ENCODE data around the gene PPP1R9B. TPM values are rescaled to one million over a fixed set of nuclear protein-coding genes. Genes with fewer than 3 reads are reported as not detected.

Gene PPP1R9B
- total RNA-seq, 4 donors from 2014 or later, result 16.6 to 38.0 (median 25.6) TPM

DNA sequence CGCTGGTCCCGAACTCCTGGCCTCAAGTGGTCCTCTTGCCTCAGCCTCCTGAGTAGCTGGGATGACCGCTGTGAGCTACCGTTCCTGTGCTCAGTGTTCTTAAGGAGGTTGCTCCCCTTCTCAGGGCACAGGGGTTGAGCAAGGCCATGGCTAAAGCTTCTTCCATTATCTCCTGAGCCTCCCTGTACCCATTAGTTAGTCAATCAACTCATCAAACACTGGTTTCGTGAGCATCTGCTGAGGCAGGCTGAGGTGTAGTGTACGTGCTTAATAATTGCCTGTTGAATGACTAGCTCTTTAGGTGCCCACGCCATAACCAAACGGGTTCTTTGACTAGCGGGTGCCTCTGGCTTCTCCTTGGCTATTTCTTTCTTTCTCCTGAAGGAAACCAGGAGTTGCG lies 27.0 kb upstream of the PPP1R9B start:
- ATAC-seq (ENCODE audit: low FRiP score) (no peak), DNase-seq (ENCODE audit: low spot score) (no peak)
- TF ChIP-seq, protein P1, sequence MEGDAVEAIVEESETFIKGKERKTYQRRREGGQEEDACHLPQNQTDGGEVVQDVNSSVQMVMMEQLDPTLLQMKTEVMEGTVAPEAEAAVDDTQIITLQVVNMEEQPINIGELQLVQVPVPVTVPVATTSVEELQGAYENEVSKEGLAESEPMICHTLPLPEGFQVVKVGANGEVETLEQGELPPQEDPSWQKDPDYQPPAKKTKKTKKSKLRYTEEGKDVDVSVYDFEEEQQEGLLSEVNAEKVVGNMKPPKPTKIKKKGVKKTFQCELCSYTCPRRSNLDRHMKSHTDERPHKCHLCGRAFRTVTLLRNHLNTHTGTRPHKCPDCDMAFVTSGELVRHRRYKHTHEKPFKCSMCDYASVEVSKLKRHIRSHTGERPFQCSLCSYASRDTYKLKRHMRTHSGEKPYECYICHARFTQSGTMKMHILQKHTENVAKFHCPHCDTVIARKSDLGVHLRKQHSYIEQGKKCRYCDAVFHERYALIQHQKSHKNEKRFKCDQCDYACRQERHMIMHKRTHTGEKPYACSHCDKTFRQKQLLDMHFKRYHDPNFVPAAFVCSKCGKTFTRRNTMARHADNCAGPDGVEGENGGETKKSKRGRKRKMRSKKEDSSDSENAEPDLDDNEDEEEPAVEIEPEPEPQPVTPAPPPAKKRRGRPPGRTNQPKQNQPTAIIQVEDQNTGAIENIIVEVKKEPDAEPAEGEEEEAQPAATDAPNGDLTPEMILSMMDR (IDR thresholded peaks at IDR 0.05), result no peak

DNA sequence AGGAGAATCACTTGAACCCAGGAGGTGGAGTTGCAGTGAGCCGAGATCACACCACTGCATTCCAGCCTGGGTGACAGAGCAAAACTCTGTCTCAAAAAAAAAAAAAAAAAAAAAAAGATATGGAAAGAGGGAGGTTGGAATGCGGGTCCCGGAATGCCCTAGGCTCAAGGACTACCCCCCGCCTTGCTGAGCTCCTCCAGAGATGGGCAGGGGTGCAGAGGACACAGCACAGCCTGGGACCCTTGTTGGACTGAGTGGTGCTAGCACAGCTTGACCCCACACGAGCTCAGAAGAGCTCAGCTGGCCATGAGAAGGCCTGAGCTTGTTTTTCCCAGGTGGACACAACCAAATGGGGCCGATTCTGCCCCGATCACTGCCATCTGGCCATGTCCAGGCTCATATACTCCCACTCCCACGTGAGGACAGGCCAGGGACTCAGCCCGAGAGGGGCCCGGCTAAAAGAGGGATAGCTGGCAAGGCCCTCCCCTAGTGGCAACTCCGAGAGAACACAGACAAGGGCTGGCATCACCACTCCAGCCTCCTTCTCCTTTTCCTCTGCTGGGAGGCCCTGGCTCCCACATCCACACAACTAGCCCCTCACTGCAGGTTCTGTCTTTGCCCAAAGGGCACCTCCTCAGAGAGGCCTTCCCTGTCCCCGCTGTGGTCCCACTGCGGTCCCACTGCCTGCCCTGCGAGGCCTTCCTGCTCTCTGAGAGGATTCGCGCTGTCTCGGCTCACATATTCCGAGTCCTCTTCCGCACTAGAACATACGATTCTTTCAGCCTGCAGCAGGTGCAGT lies 26.3 kb upstream of the PPP1R9B start:
- TF ChIP-seq, protein P1 (IDR thresholded peaks at IDR 0.05), result no peak
- ATAC-seq (ENCODE audit: low FRiP score), result no peak
- no peak for DNase-seq (ENCODE audit: low spot score)

DNA sequence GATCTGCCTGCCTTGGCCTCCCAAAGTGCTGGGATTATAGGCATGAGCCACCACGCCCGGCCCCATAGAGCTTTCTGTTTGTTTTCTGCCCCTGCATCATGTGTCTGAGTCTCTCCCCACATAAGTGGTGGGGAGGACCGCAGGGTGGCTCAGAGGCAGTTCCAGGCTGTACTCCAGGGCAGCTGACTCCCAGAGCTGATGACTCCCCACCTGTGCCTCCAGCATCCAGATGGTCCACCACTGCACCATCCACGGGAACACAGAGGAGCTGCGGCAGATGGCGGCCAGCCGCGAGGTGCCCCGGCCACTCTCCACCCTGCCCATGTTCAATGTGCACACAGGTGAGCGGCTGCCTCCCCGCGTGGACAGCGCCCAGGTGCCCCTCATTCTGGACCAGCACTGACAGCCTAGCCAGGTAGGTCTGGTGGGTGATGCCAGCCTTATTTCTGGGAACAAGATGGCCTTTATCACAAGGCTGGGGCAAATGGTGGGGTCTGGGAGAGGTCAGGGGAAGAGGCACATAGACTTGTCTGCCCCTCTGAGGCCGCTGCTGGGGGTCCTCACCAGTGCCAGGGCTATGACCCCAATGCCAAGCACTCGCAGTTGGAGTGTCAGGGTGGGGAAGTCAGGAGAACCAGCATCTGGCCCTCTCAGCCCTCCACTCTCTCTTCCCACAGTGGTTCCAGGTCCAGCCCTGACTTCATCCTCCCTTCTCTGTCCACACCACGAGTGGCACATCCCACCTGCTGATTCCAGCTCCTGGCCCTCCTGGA lies 24.7 kb upstream of the PPP1R9B start:
- TF ChIP-seq, protein P1 (IDR thresholded peaks at IDR 0.05), result no peak
- DNase-seq (ENCODE audit: low spot score) (no peak), ATAC-seq (ENCODE audit: low FRiP score) (no peak)

DNA sequence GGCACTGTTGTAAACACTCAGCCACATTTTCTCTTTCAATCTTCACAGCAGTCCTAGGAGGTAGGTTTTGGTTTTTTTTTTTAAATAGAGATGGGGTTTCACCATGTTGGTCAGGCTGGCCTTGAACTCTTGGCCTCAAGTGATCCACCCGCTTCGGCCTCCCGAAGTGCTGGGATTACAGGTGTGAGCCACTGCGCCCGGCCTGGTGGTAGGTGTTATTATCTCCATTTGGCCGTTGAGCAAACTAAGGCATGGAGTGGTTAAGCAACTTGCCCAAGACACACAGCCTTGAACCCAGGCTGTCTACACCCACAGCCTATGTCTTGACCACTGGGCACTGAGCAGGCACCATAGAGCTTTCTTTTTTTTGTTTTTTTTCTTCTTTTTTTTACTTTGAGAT lies 24.0 kb upstream of the PPP1R9B start:
- ATAC-seq (ENCODE audit: low FRiP score) (no peak), DNase-seq (ENCODE audit: low spot score) (no peak)
- TF ChIP-seq, protein P1 (IDR thresholded peaks at IDR 0.05), result no peak

DNA sequence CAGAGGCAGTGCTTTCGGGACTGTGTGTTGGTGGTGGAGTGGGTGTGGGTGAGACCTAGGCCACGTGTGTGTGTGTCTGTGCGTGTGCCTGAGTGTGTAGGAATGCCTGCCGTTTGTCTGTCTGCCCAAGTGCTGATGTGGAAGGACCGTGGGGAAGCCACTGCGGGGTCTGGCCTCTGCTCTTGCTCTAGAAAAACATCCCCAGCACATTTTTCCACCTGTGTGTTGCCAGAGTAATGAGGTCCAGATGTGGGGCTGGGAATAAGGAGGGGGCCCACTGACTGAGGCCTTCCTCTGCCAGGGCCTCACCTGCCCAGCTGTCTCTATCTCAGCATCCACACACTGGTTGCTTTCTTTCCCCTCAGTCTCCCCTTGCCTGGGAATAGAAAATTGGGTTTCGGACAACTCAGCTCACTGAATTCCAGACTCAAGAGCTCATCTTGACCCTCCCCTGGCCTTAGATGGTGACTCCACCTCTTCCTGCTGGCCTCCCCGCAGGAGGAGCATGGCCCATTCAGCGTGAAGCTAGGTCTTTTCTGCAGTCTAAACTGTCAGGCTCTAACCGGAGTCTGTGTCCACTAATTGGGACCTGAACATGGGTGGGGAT lies 23.0 kb upstream of the PPP1R9B start:
- DNase-seq (ENCODE audit: low spot score) (no peak), ATAC-seq (ENCODE audit: low FRiP score) (peak; percentile 48)
- TF ChIP-seq, protein P1 (IDR thresholded peaks at IDR 0.05), result no peak

DNA sequence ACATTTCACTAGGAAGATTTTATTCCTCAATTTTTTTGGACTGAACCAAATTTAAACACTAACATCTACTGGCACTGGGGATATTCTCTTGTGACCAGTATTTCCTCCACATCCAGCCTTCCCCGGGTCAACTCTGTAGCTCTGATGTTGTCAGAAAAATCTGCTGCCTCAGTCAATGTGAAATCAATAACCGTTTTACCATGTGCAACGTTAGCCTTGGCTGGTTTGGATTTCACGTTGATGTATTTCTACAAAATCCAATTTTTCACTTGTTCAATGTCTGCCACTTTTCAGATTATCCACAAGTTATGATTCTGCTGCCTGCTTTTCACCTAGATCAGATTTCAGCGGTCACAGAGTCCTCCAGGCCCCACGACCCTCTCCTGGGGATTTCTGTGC lies 22.5 kb upstream of the PPP1R9B start:
- no peak for DNase-seq (ENCODE audit: low spot score)
- no peak for ATAC-seq (ENCODE audit: low FRiP score)

More for the DNA sequence above, 22.5 kb upstream of the PPP1R9B start:
- TF ChIP-seq, protein P1 (IDR thresholded peaks at IDR 0.05), result no peak
